ENCODE results near the gene GAS7.

DNA sequence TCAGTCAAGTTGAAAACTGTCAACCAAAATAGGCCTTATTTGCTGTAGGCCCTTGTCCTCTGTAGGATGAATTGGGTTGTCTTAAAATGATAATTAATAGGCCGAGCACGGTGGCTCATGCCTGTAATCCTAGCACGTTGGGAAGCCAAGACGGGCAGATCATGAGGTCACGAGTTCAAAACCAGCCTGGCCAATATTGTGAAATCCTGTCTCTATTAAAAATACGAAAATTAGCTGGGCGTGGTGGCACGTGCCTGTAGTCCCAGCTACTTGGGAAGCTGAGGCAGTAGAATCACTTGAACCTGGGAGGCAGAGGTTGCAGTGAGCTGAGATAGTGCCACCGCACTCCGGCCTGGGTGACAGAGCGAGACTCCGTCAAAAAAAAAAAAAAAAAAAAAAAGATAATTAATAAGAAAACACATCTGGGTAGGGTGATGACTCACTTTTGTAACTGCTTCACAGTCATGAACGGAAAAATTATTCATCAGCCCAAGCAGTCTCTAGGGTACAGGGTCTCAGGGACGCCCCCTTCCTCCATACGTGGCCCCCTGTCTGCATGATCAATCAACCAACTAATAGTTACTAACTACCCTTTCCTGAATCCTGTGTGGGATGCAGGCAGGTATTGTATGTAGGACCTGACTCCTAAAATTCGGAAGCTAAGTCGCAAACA is 156.4 kb downstream of the GAS7 start:
- TF ChIP-seq EZH2 (IDR thresholded peaks at IDR 0.05; ENCODE audit: borderline replicate concordance, insufficient read depth, low read depth, low read length, poor library complexity, severe bottlenecking) = no peak
- TF ChIP-seq, protein P1, sequence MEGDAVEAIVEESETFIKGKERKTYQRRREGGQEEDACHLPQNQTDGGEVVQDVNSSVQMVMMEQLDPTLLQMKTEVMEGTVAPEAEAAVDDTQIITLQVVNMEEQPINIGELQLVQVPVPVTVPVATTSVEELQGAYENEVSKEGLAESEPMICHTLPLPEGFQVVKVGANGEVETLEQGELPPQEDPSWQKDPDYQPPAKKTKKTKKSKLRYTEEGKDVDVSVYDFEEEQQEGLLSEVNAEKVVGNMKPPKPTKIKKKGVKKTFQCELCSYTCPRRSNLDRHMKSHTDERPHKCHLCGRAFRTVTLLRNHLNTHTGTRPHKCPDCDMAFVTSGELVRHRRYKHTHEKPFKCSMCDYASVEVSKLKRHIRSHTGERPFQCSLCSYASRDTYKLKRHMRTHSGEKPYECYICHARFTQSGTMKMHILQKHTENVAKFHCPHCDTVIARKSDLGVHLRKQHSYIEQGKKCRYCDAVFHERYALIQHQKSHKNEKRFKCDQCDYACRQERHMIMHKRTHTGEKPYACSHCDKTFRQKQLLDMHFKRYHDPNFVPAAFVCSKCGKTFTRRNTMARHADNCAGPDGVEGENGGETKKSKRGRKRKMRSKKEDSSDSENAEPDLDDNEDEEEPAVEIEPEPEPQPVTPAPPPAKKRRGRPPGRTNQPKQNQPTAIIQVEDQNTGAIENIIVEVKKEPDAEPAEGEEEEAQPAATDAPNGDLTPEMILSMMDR (IDR thresholded peaks at IDR 0.05) = no peak

Measured in B cell (primary cell).